22Rv1 (cell line): ENCODE results near the gene PSMB3.

Experiments used
- ZFX ChIP-seq: fragments of 450-650 bp; IDR thresholded peaks from 2 replicates; pipeline ENCODE4 v1.6.1; 2017; ENCODE audit warnings: antibody characterized with exemption, borderline replicate concordance
- TF ChIP-seq, protein P1 (sequence below): fragments of 450-650 bp; IDR thresholded peaks from 2 replicates; pipeline ENCODE4 v1.5.1; 2017; ENCODE audit warnings: mild to moderate bottlenecking

DNA sequence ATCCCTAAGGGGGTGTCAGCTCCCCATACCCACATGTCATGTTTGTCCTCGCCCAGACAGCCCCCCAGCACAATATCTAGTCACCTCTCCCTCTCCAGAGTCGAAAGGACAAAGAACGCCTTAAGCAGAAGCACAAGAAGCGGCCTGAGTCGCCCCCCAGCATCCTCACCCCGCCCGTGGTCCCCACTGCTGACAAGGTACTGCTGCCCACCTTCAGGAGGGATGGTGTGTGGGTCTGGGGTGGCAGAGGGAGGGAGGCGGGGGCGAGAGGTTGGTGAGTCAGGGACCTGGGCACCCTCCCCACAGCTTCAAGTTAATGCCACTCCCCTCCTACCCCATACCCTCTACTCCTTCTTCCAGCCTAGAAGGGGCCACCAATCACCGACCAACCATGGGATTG lies 39.9 kb upstream of the PSMB3 start:
- TF ChIP-seq, protein P1, sequence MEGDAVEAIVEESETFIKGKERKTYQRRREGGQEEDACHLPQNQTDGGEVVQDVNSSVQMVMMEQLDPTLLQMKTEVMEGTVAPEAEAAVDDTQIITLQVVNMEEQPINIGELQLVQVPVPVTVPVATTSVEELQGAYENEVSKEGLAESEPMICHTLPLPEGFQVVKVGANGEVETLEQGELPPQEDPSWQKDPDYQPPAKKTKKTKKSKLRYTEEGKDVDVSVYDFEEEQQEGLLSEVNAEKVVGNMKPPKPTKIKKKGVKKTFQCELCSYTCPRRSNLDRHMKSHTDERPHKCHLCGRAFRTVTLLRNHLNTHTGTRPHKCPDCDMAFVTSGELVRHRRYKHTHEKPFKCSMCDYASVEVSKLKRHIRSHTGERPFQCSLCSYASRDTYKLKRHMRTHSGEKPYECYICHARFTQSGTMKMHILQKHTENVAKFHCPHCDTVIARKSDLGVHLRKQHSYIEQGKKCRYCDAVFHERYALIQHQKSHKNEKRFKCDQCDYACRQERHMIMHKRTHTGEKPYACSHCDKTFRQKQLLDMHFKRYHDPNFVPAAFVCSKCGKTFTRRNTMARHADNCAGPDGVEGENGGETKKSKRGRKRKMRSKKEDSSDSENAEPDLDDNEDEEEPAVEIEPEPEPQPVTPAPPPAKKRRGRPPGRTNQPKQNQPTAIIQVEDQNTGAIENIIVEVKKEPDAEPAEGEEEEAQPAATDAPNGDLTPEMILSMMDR, result no peak
- no peak for TF ChIP-seq ZFX
